ENCODE measurements around the gene MMP24. TPM values are rescaled to one million over a fixed set of nuclear protein-coding genes. Genes with fewer than 3 reads are reported as not detected.
"Not testable (repeated sequence)": the region's sequence is repeated elsewhere in the genome, so short reads cannot be mapped to it uniquely, and the experiment has no call there.

The MMP24 gene
- total RNA-seq, 5 donors from 2014 or later (not counting 1 experiment from before 2014, with no cell fraction given) = 0.15 to 0.49 (median 0.16) TPM; not detected in 2

- H3K4me1 ChIP-seq (ENCODE audit: control insufficient read depth in 1 of 2, extremely low read depth in 1 of 2, insufficient read depth in 2 of 2, low read length in 2 of 2) = peaks cover 0 to 3% of the 10 kb centered on the region in 2 experiments
- peaks cover 3 to 18% of the 10 kb centered on the region in 2 donors for H3K36me3 ChIP-seq (ENCODE audit: control insufficient read depth in 2 of 2, extremely low read depth in 1 of 2, insufficient read depth in 1 of 2, low read length in 1 of 2)
- H3K27me3 ChIP-seq (replicated peaks in 1 of 2; ENCODE audit: control insufficient read depth in 2 of 2, extremely low read depth in 1 of 2, insufficient read depth in 2 of 2, low read length in 1 of 2) = no peaks in the 10 kb centered on the region
- 93% methylated on average over 3 of the region's 6 CpGs for WGBS (ENCODE audit: insufficient coverage)
- no peaks in the 10 kb centered on the region for H3K9me3 ChIP-seq
- H3K27ac Mint-ChIP-seq = no peak overlapping the region
- no peak for ATAC-seq (replicated peaks in 1 of 4)
- no peaks in the 10 kb centered on the region for H3K9me3 Mint-ChIP-seq
- H3K4me1 Mint-ChIP-seq = peaks cover 0 to 9% (median 5%) of the 10 kb centered on the region in 3 donors
- CTCF ChIA-PET = no interaction called here
- no peak overlapping the region for H3K4me3 Mint-ChIP-seq
- no peak overlapping the region for H3K27ac ChIP-seq (ENCODE audit: low read length)
- no peak for DNase-seq
- POLR2A ChIA-PET = no interaction called here
- H3K4me3 ChIP-seq (ENCODE audit: control insufficient read depth in 1 of 2, extremely low read depth in 1 of 2, low read length in 1 of 2) = no peak overlapping the region
- H3K27me3 Mint-ChIP-seq = no peaks in the 10 kb centered on the region
- peaks cover 37% of the 10 kb centered on the region for H3K36me3 Mint-ChIP-seq
These were observed 33.9 kb downstream of the MMP24 start for GRCh38 chr20:35260426-35260825.

- H3K27ac ChIP-seq (ENCODE audit: low read length); H3K9me3 ChIP-seq; CTCF ChIA-PET; H3K27me3 Mint-ChIP-seq; H3K4me3 ChIP-seq (ENCODE audit: control insufficient read depth in 1 of 2, extremely low read depth in 1 of 2, low read length in 1 of 2); H3K27me3 ChIP-seq (replicated peaks in 1 of 2; ENCODE audit: control insufficient read depth in 2 of 2, extremely low read depth in 1 of 2, insufficient read depth in 2 of 2, low read length in 1 of 2); DNase-seq; H3K9me3 Mint-ChIP-seq; H3K4me3 Mint-ChIP-seq; H3K4me1 ChIP-seq (ENCODE audit: control insufficient read depth in 1 of 2, extremely low read depth in 1 of 2, insufficient read depth in 2 of 2, low read length in 2 of 2); POLR2A ChIA-PET; H3K27ac Mint-ChIP-seq; H3K4me1 Mint-ChIP-seq; ATAC-seq (replicated peaks in 1 of 4): not testable (repeated sequence)
- peaks cover 34% of the 10 kb centered on the region for H3K36me3 Mint-ChIP-seq
- WGBS (ENCODE audit: insufficient coverage) = 100% methylated on average over 2 of the region's 10 CpGs
- peaks cover 7 to 32% of the 10 kb centered on the region in 2 donors for H3K36me3 ChIP-seq (ENCODE audit: control insufficient read depth in 2 of 2, extremely low read depth in 1 of 2, insufficient read depth in 1 of 2, low read length in 1 of 2)
These were observed 35.8 kb downstream of the MMP24 start for GRCh38 chr20:35262321-35262720.

GRCh38 chr20:35262731-35263531 is 36.4 kb downstream of the MMP24 start:
- H3K27me3 Mint-ChIP-seq; H3K27me3 ChIP-seq (replicated peaks in 1 of 2; ENCODE audit: control insufficient read depth in 2 of 2, extremely low read depth in 1 of 2, insufficient read depth in 2 of 2, low read length in 1 of 2); H3K27ac ChIP-seq (ENCODE audit: low read length); H3K9me3 Mint-ChIP-seq; H3K9me3 ChIP-seq; H3K4me3 ChIP-seq (ENCODE audit: control insufficient read depth in 1 of 2, extremely low read depth in 1 of 2, low read length in 1 of 2); POLR2A ChIA-PET; H3K4me1 Mint-ChIP-seq; ATAC-seq (replicated peaks in 1 of 4); H3K4me1 ChIP-seq (ENCODE audit: control insufficient read depth in 1 of 2, extremely low read depth in 1 of 2, insufficient read depth in 2 of 2, low read length in 2 of 2); H3K27ac Mint-ChIP-seq; H3K4me3 Mint-ChIP-seq; DNase-seq: not testable (repeated sequence)
- H3K36me3 ChIP-seq (ENCODE audit: control insufficient read depth in 2 of 2, extremely low read depth in 1 of 2, insufficient read depth in 1 of 2, low read length in 1 of 2) = peaks cover 7 to 37% of the 10 kb centered on the region in 2 donors
- peaks cover 38% of the 10 kb centered on the region for H3K36me3 Mint-ChIP-seq
- WGBS (ENCODE audit: insufficient coverage) = 86% methylated on average over 4 of the region's 8 CpGs
- CTCF ChIA-PET = interaction anchor here (0.6 kb wide), 3 partner anchors 38 to 470 kb away, joined by 3 to 4 read pairs (median 4); no protein-coding TSS in a partner anchor

DNA sequence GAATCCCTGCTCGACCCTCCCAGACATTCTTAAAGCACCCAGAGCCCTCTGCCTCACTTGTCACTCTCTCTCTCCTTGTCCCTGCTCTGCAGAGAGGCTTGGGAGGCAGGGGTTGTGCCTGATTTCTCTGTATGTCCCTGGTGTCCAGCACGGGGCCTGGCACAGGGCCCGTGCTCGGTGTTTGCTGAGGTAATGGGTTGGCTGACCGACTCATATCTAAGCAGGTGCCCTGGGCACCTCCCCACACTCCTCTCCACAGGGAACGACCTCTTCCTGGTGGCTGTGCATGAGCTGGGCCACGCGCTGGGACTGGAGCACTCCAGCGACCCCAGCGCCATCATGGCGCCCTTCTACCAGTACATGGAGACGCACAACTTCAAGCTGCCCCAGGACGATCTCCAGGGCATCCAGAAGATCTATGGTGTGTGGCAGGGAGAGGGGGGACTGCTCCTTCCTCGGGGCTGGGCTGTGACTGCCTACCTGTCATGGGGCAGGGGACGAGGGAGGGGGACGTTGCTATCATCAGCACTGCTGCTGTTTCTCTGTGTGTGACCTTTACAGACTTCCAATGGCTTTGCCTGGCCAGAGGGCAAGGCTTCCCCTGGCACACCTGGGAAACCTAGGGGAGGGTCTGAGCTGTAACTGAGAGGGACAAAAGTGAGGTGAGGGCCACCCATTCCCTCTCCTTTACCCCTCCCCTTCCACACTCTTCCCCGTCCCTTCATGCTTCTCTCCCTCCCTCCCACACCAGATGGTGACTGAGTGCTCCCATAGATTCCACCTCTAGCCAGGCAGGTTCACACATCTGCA is 37.2 kb downstream of the MMP24 start:
- H3K27me3 Mint-ChIP-seq = no peaks in the 10 kb centered on the region
- peaks cover 5 to 9% (median 7%) of the 10 kb centered on the region in 3 donors for H3K4me1 Mint-ChIP-seq
- H3K27me3 ChIP-seq (replicated peaks in 1 of 2; ENCODE audit: control insufficient read depth in 2 of 2, extremely low read depth in 1 of 2, insufficient read depth in 2 of 2, low read length in 1 of 2) = no peaks in the 10 kb centered on the region
- no peak for ATAC-seq (replicated peaks in 1 of 4)
- peaks cover 38% of the 10 kb centered on the region for H3K36me3 Mint-ChIP-seq
- 84% methylated on average over 8 of the region's 17 CpGs for whole genome bisulfite sequencing (ENCODE audit: insufficient coverage)
- peaks cover 7 to 40% of the 10 kb centered on the region in 2 donors for H3K36me3 ChIP-seq (ENCODE audit: control insufficient read depth in 2 of 2, extremely low read depth in 1 of 2, insufficient read depth in 1 of 2, low read length in 1 of 2)
- no peaks in the 10 kb centered on the region for H3K9me3 ChIP-seq
- no peak for DNase-seq
- ChIA-PET POLR2A (no interaction called here), CTCF (interaction anchor here (0.6 kb wide), 3 partner anchors 37 to 471 kb away, joined by 3 to 4 read pairs (median 4); no protein-coding TSS in a partner anchor)
- no peak overlapping the region for H3K27ac ChIP-seq (ENCODE audit: low read length)
- no peak overlapping the region for H3K27ac Mint-ChIP-seq
- H3K4me3 ChIP-seq (ENCODE audit: control insufficient read depth in 1 of 2, extremely low read depth in 1 of 2, low read length in 1 of 2) = no peak overlapping the region
- no peaks in the 10 kb centered on the region for H3K9me3 Mint-ChIP-seq
- no peak overlapping the region for H3K4me3 Mint-ChIP-seq
- H3K4me1 ChIP-seq (ENCODE audit: control insufficient read depth in 1 of 2, extremely low read depth in 1 of 2, insufficient read depth in 2 of 2, low read length in 2 of 2) = peaks cover 0 to 3% of the 10 kb centered on the region in 2 experiments

DNA sequence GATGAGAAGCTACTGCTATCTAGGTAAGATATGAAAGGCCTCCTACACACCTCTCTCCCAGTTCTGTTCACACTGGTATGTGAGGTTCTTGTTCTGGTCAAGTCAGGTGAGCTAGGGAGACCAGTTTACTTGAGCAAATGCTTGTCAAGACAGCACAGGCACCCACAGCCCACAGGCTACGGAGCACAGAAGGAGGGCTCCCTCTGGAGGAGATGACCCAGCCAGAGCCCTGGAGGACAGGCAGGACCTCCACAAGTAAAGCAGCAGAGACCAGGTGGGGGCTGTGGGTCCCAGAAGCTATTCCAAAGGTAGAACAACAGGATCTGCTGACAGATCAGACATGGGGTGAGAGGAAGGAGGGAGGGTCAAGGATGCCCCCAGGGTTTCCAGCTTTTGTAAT is 38.3 kb downstream of the MMP24 start:
- DNase-seq (no peak), ATAC-seq (replicated peaks in 1 of 4) (no peak)
- Histone ChIP-seq H3K27ac (ENCODE audit: low read length) (no peak overlapping the region), H3K9me3 (no peaks in the 10 kb centered on the region), H3K27me3 (replicated peaks in 1 of 2; ENCODE audit: control insufficient read depth in 2 of 2, extremely low read depth in 1 of 2, insufficient read depth in 2 of 2, low read length in 1 of 2) (no peaks in the 10 kb centered on the region), H3K4me3 (ENCODE audit: control insufficient read depth in 1 of 2, extremely low read depth in 1 of 2, low read length in 1 of 2) (no peak overlapping the region), H3K4me1 (ENCODE audit: control insufficient read depth in 1 of 2, extremely low read depth in 1 of 2, insufficient read depth in 2 of 2, low read length in 2 of 2) (peaks cover 0 to 9% of the 10 kb centered on the region in 2 experiments), H3K36me3 (ENCODE audit: control insufficient read depth in 2 of 2, extremely low read depth in 1 of 2, insufficient read depth in 1 of 2, low read length in 1 of 2) (peaks cover 7 to 43% of the 10 kb centered on the region in 2 donors)
- Mint-ChIP-seq H3K27me3 (no peaks in the 10 kb centered on the region), H3K36me3 (peaks cover 34% of the 10 kb centered on the region), H3K4me1 (peaks cover 7 to 13% (median 11%) of the 10 kb centered on the region in 3 donors), H3K9me3 (no peaks in the 10 kb centered on the region), H3K27ac (no peak overlapping the region), H3K4me3 (no peak overlapping the region)
- ChIA-PET POLR2A (no interaction called here), CTCF (interaction anchor here in 1 of 2 donors (0.6 to 0.9 kb wide), 2 partner anchors 101 to 120 kb away, joined by 3 to 5 read pairs; no protein-coding TSS in a partner anchor)
- WGBS (ENCODE audit: insufficient coverage) = no CpG with 5 or more reads among the region's 1 CpG

GRCh38 chr20:35267092-35267491 is 40.6 kb downstream of the MMP24 start:
- DNase-seq (no peak), ATAC-seq (replicated peaks in 1 of 4) (no peak)
- H3K9me3 ChIP-seq = no peaks in the 10 kb centered on the region
- peaks cover 14 to 44% of the 10 kb centered on the region in 2 donors for H3K36me3 ChIP-seq (ENCODE audit: control insufficient read depth in 2 of 2, extremely low read depth in 1 of 2, insufficient read depth in 1 of 2, low read length in 1 of 2)
- Mint-ChIP-seq H3K27ac (no peak overlapping the region), H3K4me1 (peaks cover 7 to 13% (median 11%) of the 10 kb centered on the region in 3 donors), H3K9me3 (no peaks in the 10 kb centered on the region), H3K36me3 (peaks cover 40% of the 10 kb centered on the region), H3K4me3 (no peak overlapping the region), H3K27me3 (no peaks in the 10 kb centered on the region)
- H3K27me3 ChIP-seq (replicated peaks in 1 of 2; ENCODE audit: control insufficient read depth in 2 of 2, extremely low read depth in 1 of 2, insufficient read depth in 2 of 2, low read length in 1 of 2) = no peaks in the 10 kb centered on the region
- CTCF ChIA-PET = no interaction called here
- POLR2A ChIA-PET = no interaction called here
- peaks cover 0 to 9% of the 10 kb centered on the region in 2 experiments for H3K4me1 ChIP-seq (ENCODE audit: control insufficient read depth in 1 of 2, extremely low read depth in 1 of 2, insufficient read depth in 2 of 2, low read length in 2 of 2)
- no peak overlapping the region for H3K4me3 ChIP-seq (ENCODE audit: control insufficient read depth in 1 of 2, extremely low read depth in 1 of 2, low read length in 1 of 2)
- 91% methylated on average over 4 of the region's 16 CpGs for WGBS (ENCODE audit: insufficient coverage)
- no peak overlapping the region for H3K27ac ChIP-seq (ENCODE audit: low read length)

Data from T-cell (primary cell).